Esophagus (tissue), 2 donors: ENCODE data around the gene CPNE4. TPM values are rescaled to one million over a fixed set of nuclear protein-coding genes. Genes with fewer than 3 reads are reported as not detected.

Source experiments
- H3K27ac ChIP-seq, 2 donors: one replicate each; pipeline ENCODE4 v1.5.1; 2013; ENCODE audit warnings: low read depth in 2 of 2, mild to moderate bottlenecking in 2 of 2, inconsistent platforms in 1 of 2, low read length in 1 of 2, moderate library complexity in 1 of 2
- H3K27me3 ChIP-seq, 2 donors: one replicate each; pipeline ENCODE4 v1.6.1; 2013; ENCODE audit warnings: low read length in 2 of 2, control low read depth in 1 of 2, mild to moderate bottlenecking in 1 of 2; ENCODE audit not compliant: insufficient read depth in 2 of 2, control insufficient read depth in 1 of 2
- H3K36me3 ChIP-seq, 2 donors: one replicate each; pipeline ENCODE4 v1.6.1; 2013; ENCODE audit warnings: low read length in 1 of 2; ENCODE audit not compliant: control insufficient read depth in 2 of 2, insufficient read depth in 2 of 2
- H3K4me1 ChIP-seq, 2 donors: one replicate each; pipeline ENCODE4 v1.6.1; 2013; ENCODE audit warnings: low read length in 1 of 2; ENCODE audit not compliant: control insufficient read depth in 2 of 2, insufficient read depth in 2 of 2
- H3K4me3 ChIP-seq, 2 donors: one replicate each; pipeline ENCODE4 v1.5.1; 2013; ENCODE audit warnings: low read length in 2 of 2, mild to moderate bottlenecking in 2 of 2, low read depth in 1 of 2, moderate library complexity in 1 of 2
- H3K9me3 ChIP-seq, 2 donors: one replicate each; pipeline ENCODE4 v1.6.1; 2013; ENCODE audit warnings: mild to moderate bottlenecking in 2 of 2, low read depth in 1 of 2, low read length in 1 of 2, moderate library complexity in 1 of 2; ENCODE audit not compliant: control insufficient read depth in 2 of 2, insufficient read depth in 1 of 2
- WGBS, 2 donors: extraction: QIAGEN DNeasy Blood & Tissue Kit; methylation state at CpG; one replicate each; pipeline ENCODE4 v1.1.7; 2013; 5-methylcytosine and 5-hydroxymethylcytosine counted together
- polyA plus RNA-seq, 2 donors: library from polyadenylated mRNA; stranded (reverse); fragments of 200-250 nt; gene quantifications; one replicate each; pipeline ENCODE4 v1.2.3, GENCODE V29; 2013
- donor health status: healthy with polysubstance abuse.
- donor health status: Bipolar disorder and iron deficiency.

The CPNE4 gene
- polyA plus RNA-seq, 2 donors: 0.05 to 0.08 TPM

- no peaks in the 10 kb centered on the region for H3K36me3 ChIP-seq
- 58 to 63% methylated on average over 5 of the region's 5 CpGs for WGBS, 2 donors
- no peak overlapping the region for H3K4me3 ChIP-seq
- no peaks in the 10 kb centered on the region for H3K4me1 ChIP-seq
- H3K9me3 ChIP-seq: no peaks in the 10 kb centered on the region
- H3K27me3 ChIP-seq: no peaks in the 10 kb centered on the region
- H3K27ac ChIP-seq: no peak overlapping the region
These were observed 77.3 kb downstream of the CPNE4 start for GRCh38 chr3:131957511-131957910.

- Histone ChIP-seq H3K4me3 (no peak overlapping the region), H3K27ac (no peak overlapping the region), H3K27me3 (no peaks in the 10 kb centered on the region), H3K36me3 (no peaks in the 10 kb centered on the region), H3K4me1 (no peaks in the 10 kb centered on the region), H3K9me3 (no peaks in the 10 kb centered on the region)
- 37 to 40% methylated on average over 1 of the region's 1 CpG for WGBS, 2 donors
These were observed 86.0 kb downstream of the CPNE4 start for GRCh38 chr3:131948806-131949205.

GRCh38 chr3:131944676-131945075 is 90.1 kb downstream of the CPNE4 start:
- no peaks in the 10 kb centered on the region for H3K9me3 ChIP-seq
- no peaks in the 10 kb centered on the region for H3K27me3 ChIP-seq
- H3K27ac ChIP-seq: no peak overlapping the region
- no peak overlapping the region for H3K4me3 ChIP-seq
- WGBS, 2 donors: 65 to 76% methylated on average over 1 of the region's 1 CpG
- H3K4me1 ChIP-seq: no peaks in the 10 kb centered on the region
- no peaks in the 10 kb centered on the region for H3K36me3 ChIP-seq

GRCh38 chr3:131933665-131934064 is 101.1 kb downstream of the CPNE4 start:
- Histone ChIP-seq H3K4me1 (no peaks in the 10 kb centered on the region), H3K4me3 (no peak overlapping the region), H3K27me3 (no peaks in the 10 kb centered on the region), H3K36me3 (no peaks in the 10 kb centered on the region), H3K9me3 (no peaks in the 10 kb centered on the region), H3K27ac (no peak overlapping the region)
- 41 to 45% methylated on average over 3 of the region's 3 CpGs for WGBS, 2 donors

GRCh38 chr3:131928593-131928992 is 106.2 kb downstream of the CPNE4 start:
- H3K27me3 ChIP-seq: no peaks in the 10 kb centered on the region
- no peaks in the 10 kb centered on the region for H3K36me3 ChIP-seq
- H3K4me1 ChIP-seq: no peaks in the 10 kb centered on the region
- H3K4me3 ChIP-seq: no peak overlapping the region
- no peaks in the 10 kb centered on the region for H3K9me3 ChIP-seq
- H3K27ac ChIP-seq: no peak overlapping the region
- 60 to 61% methylated on average over 2 of the region's 2 CpGs for WGBS, 2 donors

GRCh38 chr3:131925571-131925970 is 109.2 kb downstream of the CPNE4 start:
- no peaks in the 10 kb centered on the region for H3K9me3 ChIP-seq
- no peak overlapping the region for H3K27ac ChIP-seq
- no peaks in the 10 kb centered on the region for H3K27me3 ChIP-seq
- no peak overlapping the region for H3K4me3 ChIP-seq
- WGBS, 2 donors: 48 to 62% methylated on average over 1 of the region's 1 CpG
- H3K4me1 ChIP-seq: no peaks in the 10 kb centered on the region
- no peaks in the 10 kb centered on the region for H3K36me3 ChIP-seq

- 86 to 89% methylated on average over 1 of the region's 1 CpG for WGBS, 2 donors
- H3K9me3 ChIP-seq: no peaks in the 10 kb centered on the region
- no peak overlapping the region for H3K4me3 ChIP-seq
- H3K4me1 ChIP-seq: no peaks in the 10 kb centered on the region
- H3K27me3 ChIP-seq: no peaks in the 10 kb centered on the region
- no peak overlapping the region for H3K27ac ChIP-seq
- H3K36me3 ChIP-seq: no peaks in the 10 kb centered on the region
These were observed 112.5 kb downstream of the CPNE4 start for GRCh38 chr3:131922356-131922755.

- Histone ChIP-seq H3K27me3 (no peaks in the 10 kb centered on the region), H3K9me3 (no peaks in the 10 kb centered on the region), H3K27ac (no peak overlapping the region), H3K4me3 (no peak overlapping the region), H3K36me3 (no peaks in the 10 kb centered on the region), H3K4me1 (no peaks in the 10 kb centered on the region)
- WGBS, 2 donors: 74% methylated on average over 3 of the region's 3 CpGs
These were observed 117.8 kb downstream of the CPNE4 start for GRCh38 chr3:131917006-131917405.

- no peak overlapping the region for H3K27ac ChIP-seq
- H3K4me3 ChIP-seq: no peak overlapping the region
- WGBS, 2 donors: 70 to 72% methylated on average over 1 of the region's 1 CpG
- no peaks in the 10 kb centered on the region for H3K4me1 ChIP-seq
- no peaks in the 10 kb centered on the region for H3K9me3 ChIP-seq
- no peaks in the 10 kb centered on the region for H3K27me3 ChIP-seq
- no peaks in the 10 kb centered on the region for H3K36me3 ChIP-seq
These were observed 120.6 kb downstream of the CPNE4 start for GRCh38 chr3:131914090-131914691.

GRCh38 chr3:131912255-131912654 is 122.6 kb downstream of the CPNE4 start:
- Histone ChIP-seq H3K9me3 (no peaks in the 10 kb centered on the region), H3K4me3 (no peak overlapping the region), H3K4me1 (no peaks in the 10 kb centered on the region), H3K36me3 (no peaks in the 10 kb centered on the region), H3K27ac (no peak overlapping the region), H3K27me3 (no peaks in the 10 kb centered on the region)
- 69 to 78% methylated on average over 2 of the region's 2 CpGs for WGBS, 2 donors
